Stromal cell of bone marrow (primary cell): ENCODE results near the gene C19orf44.
"Not testable (repeated sequence)": the region's sequence is repeated elsewhere in the genome, so short reads cannot be mapped to it uniquely, and the experiment has no call there.

ENCODE experiments used
- DNase-seq: peaks from one replicate; pipeline ENCODE4 v3.0.0-alpha.2; 2012; ENCODE audit warnings: low read depth

The C19orf44 gene

GRCh38 chr19:16495982-16496612 lies at the start of gene C19orf44, which contains the start of gene CALR3:
TSS of gene C19orf44 (plus strand) at chr19:16496394. CDS start at chr19:16500793, 4,399 bp downstream.
TSS of gene CALR3 (minus strand) at chr19:16496167. CDS start at chr19:16496129, 38 bp downstream.
- DNase-seq, result peak; percentile 99

- peak; percentile 78 for DNase-seq
Observed at GRCh38 chr19:16446724-16447368, 49.3 kb upstream of the C19orf44 start.

- not testable (repeated sequence) for DNase-seq
Observed at GRCh38 chr19:16448872-16449271, 47.3 kb upstream of the C19orf44 start.

- no peak for DNase-seq
Observed at GRCh38 chr19:16449330-16449961, 46.7 kb upstream of the C19orf44 start.

GRCh38 chr19:16452325-16452724 lies 43.9 kb upstream of the C19orf44 start:
- DNase-seq, result no peak

DNA sequence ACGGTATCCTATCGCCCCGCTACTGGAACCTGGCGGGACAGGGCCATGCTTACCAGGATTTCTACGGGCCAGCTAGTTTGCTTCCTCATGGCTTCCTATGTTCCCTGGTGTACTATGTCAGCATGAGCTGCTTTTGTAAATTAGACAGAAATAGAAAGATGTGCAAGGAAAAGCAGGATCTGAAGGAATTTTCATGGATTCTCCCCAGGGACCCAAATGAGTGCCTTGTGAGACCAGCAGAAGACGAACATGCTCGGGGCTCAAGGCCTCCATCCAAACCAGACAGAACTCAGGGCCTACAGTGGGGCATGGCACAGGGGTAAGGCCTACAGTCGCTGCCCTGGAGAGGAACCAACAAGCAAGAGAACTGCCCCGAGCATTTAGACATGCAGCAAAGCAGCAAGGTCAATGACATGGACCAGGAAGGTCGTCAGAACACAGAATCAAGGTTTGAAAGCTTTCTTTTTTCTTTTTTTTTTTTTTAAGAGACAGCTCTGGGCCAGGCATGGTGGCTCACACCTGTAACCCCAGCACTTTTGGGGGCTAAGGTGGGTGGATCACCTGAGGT lies 41.8 kb upstream of the C19orf44 start:
- no peak for DNase-seq

GRCh38 chr19:16455489-16455888 lies 40.7 kb upstream of the C19orf44 start:
- no peak for DNase-seq

- DNase-seq, result no peak
Observed at GRCh38 chr19:16456652-16457194, 39.5 kb upstream of the C19orf44 start.

DNA sequence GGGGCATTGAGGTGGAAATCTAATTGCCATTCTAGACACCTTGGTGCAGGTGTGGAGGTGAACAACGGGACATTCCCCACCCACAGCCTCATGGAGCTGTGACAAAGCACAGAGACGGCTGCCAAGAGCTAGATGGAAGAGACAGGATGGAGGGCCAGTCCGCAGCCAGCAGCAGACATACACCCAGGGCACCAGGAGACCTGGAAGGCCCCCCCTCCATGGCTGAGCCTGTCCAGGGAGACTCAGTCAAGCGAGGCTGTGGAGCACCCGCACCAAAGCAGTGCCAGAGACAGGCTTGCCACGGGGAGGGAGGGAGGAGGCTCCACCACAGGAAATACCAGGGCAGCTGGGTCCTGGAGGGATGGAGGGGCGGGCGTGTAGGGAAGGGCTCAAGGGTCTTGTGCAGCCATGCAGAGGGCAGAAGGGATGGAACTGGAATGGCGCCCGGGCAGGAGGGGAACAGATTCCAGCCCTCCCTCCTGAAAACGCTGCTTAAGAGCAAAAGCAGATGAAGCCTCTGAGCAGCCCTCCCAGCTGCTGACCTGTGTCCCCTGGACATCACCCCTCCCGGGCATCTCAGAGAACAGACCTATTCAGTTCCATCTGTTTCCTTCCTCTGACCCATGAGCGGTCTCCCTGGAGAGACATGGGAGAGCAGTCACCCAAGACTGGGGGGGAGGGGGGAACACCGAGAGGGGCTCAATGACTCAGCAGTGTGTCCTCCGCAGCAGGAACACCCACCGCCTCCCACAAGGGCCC lies 38.8 kb upstream of the C19orf44 start:
- no peak for DNase-seq

GRCh38 chr19:16457954-16458331 lies 38.3 kb upstream of the C19orf44 start:
- no peak for DNase-seq

DNA sequence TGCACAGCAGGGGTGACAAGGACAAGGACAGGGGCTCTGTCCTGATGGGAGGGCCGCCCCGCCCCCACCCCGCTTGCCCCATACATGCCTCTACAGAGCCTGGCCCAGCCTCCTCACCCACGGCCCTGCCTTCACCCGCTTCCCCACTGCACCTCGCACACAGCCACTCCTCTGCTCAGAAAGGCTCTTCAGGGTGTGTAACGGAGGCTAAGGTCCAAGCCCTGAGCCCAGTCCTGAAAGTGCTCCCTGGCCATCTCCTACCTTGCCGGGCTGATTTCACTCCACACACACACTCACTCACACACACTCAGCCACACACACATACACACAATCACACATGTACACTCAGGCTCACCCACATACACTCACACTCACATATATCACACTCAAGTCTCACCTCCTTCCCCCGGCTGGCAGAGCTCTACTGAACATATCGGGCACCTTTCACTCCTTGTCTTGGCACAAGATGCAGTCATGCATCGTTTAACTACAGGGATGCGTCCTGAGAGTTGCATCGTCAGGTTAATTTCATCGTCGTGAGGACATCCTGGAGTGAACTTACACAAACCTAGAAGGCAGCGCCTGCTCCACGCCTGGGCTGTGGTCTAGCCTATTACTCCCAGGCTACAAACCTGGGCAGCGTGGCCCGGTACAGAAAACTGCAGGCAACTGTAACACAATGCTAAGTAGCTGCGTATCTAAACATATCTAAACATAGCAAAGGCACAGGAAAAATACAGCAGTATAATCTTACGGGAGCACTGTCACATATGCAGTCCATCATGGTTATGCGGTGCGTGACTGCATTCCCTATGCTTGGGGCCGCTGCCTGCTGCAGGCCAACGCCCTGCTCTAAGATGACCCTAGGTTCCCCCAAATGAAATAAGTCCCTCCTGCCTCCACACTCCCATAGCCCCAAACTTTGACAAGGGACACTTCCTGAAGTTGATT lies 37.5 kb upstream of the C19orf44 start:
- no peak for DNase-seq

GRCh38 chr19:16459680-16460079 lies 36.5 kb upstream of the C19orf44 start:
- DNase-seq, result no peak

- DNase-seq, result no peak
Observed at GRCh38 chr19:16460454-16460853, 35.7 kb upstream of the C19orf44 start.

- DNase-seq, result no peak
Observed at GRCh38 chr19:16461630-16462051, 34.6 kb upstream of the C19orf44 start.

DNA sequence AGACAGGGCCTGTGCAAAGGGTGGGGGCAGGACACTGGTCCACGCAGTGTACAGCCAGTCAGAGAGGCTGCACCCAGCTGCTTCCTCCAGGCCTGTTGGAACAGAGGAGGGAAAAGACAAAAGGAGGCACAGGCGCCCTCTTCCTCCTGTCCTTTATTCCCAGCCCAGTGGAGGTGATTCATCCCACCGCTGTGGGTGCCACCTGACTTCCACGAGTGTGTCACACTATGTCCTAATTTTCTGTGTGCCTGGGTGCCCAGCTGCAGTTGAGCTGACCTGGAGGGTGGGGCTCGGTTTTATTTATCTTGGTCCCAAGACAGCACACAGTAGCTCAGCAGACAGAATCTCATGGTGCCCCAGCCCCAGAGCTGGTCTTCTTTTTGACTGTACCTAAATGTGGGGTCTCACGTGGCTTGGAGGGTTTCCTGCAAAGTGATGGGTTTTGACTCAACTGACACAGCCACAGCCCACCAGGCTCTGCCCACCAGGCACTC lies 33.4 kb upstream of the C19orf44 start:
- no peak for DNase-seq

DNA sequence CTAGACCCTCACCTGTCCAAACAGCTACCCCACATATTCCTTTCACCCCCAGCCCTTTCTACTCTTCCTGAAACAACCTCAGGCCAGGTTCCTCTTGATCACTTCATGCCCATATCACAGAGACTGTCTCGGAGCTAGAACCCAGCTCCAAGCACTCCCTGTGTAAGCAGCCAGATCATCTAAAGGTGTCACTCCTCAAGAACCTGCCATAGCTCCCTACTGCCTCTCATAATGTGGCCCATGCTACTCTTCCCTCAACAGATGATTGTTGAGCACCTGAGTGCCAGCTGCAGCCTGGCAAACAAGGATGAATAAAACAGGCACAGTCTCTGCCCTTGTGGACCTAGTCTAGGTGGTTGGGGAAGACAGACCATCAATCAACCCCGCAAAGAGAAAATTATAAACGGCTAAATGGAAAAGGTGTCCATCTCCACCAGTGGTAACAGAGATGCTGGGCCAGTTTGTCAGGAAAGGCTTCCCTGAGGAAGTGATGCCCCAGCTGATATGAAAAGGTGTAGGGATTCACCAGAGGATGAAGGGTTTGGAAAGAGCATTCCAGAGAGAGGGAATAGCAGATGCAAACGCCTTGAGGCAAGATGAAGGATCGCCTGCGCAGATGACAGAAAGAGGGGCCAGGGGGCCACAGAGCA lies 32.7 kb upstream of the C19orf44 start:
- DNase-seq, result no peak

GRCh38 chr19:16463991-16464575 lies 32.1 kb upstream of the C19orf44 start:
- DNase-seq, result no peak

GRCh38 chr19:16465239-16465638 lies 31.0 kb upstream of the C19orf44 start:
- DNase-seq, result no peak

DNA sequence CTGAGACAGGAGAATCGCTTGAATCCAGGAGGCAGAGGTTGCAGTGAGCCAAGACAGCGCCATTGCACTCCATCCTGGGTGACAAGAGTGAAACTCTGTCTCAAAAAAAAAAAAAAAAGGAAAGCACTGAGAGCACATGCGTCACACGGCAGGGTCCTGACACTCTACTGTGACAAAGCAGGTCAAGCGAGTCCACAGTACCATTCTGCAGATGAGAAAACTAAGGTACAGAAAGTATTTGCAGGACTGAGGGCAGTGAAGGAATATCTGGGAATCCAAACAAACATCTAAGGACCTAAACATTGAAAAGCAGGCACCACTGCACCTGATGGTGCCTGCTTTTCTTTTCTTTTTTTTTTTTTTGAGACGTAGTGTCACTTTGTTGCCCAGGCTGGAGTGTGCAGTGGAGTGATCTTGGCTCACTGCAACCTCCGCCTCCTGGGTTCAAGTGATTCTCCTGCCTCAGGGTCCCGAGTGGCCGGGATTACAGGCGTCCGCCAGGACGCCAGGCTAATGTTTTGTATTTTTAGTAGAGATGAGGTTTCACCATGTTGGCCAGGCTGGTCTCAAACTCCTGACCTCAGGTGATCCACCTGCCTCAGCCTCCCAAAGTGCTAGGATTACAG lies 29.3 kb upstream of the C19orf44 start:
- DNase-seq, result not testable (repeated sequence)
